Measurements from ENCODE around the gene ST6GALNAC1.

Gene ST6GALNAC1, protein sequence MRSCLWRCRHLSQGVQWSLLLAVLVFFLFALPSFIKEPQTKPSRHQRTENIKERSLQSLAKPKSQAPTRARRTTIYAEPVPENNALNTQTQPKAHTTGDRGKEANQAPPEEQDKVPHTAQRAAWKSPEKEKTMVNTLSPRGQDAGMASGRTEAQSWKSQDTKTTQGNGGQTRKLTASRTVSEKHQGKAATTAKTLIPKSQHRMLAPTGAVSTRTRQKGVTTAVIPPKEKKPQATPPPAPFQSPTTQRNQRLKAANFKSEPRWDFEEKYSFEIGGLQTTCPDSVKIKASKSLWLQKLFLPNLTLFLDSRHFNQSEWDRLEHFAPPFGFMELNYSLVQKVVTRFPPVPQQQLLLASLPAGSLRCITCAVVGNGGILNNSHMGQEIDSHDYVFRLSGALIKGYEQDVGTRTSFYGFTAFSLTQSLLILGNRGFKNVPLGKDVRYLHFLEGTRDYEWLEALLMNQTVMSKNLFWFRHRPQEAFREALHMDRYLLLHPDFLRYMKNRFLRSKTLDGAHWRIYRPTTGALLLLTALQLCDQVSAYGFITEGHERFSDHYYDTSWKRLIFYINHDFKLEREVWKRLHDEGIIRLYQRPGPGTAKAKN

DNA sequence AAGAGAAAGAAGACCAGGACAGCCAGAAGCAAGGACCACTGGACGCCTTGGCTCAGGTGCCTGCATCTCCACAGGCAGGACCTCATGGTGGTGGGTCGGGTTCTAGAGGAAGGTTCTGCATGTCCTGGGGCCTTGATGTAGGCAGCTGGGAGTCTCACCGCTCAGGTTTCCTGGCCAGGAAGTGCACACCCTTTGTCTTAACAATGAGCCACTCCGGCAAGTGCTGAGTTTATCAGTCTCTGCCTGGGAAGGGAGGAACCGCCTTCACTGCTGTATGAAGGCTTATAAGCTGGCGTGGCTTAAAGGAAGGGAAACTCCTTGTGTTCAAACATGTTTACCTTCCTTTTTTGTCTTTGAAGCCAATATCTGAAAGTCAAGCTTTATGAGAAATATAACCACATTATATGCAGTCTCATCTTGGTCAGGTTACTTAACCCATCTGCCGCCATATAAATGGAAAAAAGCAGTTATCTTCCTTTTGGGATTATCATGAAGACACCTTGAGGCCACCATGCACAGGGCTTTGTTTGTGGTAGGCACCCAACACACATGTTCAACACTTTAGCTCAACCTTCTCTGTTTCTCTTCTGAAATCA, at the start of gene ST6GALNAC1:
Gene ST6GALNAC1, minus strand, starts transcription at position 205 of the 596 bp plus-strand sequence. Its CDS starts 119 bp downstream, at position 86.
- no peak for DNase-seq

DNA sequence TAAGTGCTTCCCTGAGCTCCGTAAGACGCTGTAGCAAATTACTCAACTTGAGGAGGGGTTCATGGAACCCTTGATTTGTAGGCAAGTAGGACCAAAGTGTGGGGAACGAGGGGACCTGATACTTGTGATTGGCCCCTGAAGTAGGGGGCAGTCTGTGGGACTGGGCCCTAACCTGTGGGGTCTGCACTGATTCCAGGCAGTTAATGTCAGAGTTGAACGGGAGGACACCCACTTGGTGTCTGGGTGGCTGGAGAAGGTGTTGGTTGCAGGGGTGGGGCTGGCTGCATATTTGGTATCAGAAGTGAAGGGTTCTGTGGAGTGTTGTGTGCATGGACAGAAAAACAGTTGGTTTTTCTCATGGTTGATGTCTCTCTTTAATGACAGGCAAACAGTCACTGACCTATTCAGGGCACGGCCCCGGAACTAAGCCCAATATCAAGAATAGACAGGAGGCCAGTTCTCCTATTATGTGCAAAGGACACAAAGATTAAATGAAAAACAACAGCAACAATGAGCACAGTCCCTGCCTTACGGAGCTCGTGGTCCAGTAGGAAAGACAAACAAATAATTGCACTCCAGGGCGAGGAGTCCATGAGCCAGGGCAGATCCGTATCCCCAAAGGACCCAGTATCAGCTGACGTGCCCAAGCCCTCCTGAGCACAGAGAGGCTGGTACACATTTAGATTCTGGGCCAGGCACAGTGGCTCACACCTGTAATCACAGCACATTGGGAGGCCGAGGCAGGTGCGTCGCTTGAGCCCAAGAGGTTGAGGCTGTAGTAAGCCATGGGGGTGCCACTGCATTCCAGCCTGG, 48.0 kb upstream of the ST6GALNAC1 start:
- no peak for DNase-seq

DNA sequence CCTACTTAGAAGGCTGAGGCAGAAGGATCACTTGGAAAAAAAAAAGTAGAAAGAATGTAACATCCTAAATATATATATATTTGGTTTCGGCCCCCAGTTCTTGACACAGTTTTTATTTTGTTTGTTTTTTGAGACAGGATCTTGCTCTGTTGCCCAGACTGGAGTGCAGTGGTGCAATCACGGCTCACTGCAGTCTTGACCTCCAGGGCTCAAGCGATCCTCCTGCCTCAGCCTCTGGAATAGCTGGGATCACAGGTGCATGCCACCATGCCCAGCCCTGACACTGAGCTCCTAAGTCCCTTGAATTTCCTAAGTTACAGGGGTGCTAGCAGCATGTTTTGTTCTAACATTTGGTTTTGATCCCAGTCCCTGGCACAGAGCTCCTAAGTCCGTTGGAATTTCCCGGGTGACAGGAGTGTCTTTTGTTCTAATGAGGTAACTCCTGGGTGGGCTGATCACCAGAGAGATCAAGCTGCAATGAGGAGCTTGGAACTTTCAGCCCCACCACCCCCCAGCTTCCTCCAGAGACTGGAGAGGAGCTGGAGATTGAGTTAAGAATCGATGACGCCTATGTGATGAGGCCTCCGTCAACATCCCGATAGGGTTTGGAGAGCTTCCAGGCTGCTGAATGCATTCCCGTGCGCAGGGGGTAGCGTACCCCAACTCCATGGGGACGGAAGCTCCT, 47.2 kb upstream of the ST6GALNAC1 start:
- DNase-seq, result no peak

DNA sequence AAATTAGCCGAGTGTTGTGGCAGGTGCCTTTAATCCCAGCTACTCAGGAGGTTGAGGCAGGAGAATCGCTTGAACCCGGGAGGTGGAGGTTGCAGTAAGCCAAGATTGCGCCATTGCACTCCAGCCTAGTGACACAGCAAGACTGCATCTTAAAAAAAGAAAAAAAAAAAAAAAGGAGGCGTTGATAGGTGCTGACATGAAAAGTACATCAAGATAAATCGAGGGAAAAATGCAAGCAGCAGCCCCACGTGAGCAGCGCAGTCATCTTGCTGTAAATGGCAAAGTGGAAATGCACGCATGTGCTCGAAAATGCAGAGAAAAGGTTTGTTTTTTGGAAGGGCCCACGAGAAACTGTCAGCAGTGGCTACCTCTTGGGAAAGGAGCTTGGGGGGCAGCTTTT, 46.3 kb upstream of the ST6GALNAC1 start:
- no peak for DNase-seq

DNA sequence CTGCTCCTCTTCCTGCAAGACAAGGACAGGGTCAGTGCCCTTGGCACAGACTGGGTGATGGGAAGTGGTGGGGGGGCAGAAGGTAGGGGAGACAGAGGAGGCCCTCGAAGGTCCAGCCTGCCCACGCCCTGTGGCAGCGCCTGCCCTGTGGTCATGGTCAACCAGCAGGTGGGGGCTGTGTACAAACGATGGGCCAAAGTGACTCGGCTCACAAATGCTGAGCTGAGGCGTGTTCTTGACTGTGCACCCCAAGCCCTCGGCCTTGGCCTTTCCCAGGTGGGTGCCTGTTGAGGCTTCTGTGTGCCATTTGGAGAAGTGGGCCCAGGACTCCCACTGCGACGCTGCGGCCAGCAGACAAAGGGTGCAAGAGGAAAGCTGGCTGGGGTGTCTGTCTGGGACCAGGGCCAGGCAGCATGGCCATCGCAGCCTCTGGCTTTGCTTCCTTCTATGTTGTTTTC, 44.6 kb upstream of the ST6GALNAC1 start:
- DNase-seq, result no peak

DNA sequence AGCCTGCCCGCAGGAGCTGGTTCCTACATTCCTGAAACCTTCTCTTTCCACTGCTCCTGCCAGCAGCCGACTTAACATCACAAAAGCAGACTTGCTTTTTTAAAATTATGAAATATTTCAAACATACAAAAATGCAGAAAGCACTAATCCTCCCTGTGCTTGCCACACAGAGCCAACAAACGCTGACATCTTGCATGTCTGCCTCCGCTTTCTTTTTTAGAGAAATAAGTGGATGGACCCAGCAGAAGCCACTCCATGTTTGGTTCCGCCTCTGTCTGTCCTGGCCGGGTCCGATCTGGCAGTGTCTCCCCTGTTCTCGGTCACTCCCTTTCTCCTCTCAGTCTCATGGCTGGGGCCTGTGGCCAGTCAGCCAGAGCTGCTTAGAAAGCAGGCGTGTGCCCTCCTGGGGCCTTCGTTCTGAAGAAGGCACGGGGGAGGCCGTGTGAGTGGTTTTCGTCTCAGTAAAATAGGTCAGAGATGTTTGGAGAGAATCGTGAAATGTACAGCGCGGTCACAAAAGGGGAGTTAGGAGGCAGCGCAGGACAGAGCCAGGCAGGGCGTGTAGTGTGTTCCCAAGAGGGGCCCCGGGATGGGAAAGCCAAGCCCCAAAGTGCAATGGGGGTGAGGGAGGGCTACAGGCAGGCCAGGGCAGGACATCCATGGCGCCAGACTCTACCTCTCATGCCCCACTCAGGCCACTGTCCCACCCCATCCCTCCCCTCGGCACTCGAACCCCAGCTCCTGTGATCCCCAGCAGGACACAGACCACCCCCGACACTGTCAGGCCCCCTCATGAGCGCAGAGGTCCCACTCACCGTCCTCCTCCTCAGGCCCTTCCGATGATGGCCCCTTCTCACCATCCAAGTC, 44.0 kb upstream of the ST6GALNAC1 start:
- no peak for DNase-seq

DNA sequence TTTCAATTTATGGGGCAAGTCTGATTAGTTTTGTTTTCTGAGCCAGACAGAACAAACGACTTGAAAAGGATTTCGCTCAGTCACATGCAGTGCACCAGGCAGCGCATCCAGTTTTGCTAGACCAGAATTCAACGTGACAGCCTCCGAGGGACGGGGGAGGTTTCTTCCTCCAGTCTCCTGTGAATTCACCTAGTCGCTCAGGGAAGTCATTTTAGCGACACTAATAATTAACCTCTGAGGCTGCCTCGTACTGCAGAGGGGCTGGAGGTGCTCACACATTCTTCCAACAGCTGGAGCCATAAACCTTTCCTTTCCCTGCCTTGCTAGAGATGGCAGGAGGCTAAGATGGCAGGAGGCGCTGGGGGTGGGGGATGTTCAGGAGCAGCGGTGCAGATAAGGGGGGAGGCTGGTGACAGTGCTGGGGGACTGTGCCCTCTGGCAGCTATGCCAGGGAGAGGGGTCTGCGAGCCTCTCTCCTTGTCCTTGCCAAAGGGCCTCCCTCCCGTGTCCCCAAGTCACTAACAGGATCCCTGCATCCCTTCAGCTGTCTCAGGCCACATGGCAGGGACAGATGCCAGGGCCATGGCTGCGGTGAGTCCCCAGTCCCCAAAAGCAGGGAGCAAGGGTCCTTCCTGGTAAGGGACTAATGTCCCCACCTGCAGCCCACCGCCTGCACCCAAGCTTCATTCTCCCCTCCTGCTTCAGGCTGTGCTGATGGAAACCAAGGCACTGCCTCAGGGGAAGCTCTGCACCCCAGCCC, 43.2 kb upstream of the ST6GALNAC1 start:
- no peak for DNase-seq

DNA sequence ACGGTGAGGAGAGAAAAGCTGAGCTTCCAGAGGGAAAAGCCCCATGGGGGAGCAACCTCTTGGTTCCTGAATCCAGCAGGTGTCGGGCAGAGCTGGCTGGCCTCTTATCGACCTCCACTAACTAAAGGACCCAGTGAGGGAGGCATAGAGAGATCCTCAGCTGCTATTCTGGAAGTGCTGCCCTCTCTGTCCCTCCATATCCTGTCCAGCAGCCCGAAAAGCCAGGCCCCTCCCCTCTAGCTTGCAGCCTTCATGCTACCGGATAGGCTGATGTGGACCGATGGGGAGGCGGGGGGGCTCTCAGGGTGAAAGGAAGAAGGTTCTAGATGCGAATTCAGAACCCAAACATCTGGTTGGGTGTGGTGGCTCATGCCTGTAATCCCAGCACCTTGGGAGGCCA, 42.3 kb upstream of the ST6GALNAC1 start:
- DNase-seq, result no peak

DNA sequence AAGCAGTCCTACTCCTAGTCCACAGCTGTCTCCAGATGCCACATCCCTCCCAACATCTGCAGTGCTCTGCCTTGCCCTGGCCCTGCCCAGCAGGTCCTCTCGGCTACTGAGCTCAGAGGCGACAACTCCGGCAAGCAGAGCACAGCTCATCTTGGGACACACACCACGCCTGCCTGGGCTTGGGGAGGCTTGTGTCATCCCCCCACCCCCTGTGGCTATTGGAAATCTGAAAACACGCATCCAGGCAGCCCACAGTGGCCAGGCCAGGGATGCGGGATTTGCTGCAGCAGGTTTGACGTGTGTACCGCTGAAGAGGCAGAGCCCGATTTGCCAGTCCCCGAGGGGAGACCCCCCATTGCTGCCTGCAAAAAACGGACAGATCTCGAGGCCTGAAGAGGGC, 41.8 kb upstream of the ST6GALNAC1 start:
- no peak for DNase-seq

DNA sequence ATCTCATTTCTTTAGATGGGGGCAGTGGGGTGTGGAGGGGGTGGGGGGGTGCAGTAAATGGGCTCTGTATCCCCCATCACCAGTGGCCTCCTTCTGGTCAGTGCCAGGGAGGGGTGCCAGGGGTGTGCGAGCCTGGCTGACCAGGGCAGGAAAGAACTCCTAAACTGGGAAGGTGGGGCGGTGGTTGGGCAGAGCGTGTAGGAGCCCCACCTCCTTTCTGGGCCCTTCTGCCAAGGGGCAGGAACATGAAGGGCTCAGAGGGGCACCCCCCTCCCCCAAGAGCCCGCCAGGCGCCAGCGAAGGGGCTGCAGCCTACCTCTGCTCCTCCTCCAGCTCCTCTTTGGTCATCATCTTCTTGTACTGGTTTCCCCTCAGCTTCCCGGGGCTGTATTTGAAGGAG, 41.2 kb upstream of the ST6GALNAC1 start:
- DNase-seq, result no peak

DNA sequence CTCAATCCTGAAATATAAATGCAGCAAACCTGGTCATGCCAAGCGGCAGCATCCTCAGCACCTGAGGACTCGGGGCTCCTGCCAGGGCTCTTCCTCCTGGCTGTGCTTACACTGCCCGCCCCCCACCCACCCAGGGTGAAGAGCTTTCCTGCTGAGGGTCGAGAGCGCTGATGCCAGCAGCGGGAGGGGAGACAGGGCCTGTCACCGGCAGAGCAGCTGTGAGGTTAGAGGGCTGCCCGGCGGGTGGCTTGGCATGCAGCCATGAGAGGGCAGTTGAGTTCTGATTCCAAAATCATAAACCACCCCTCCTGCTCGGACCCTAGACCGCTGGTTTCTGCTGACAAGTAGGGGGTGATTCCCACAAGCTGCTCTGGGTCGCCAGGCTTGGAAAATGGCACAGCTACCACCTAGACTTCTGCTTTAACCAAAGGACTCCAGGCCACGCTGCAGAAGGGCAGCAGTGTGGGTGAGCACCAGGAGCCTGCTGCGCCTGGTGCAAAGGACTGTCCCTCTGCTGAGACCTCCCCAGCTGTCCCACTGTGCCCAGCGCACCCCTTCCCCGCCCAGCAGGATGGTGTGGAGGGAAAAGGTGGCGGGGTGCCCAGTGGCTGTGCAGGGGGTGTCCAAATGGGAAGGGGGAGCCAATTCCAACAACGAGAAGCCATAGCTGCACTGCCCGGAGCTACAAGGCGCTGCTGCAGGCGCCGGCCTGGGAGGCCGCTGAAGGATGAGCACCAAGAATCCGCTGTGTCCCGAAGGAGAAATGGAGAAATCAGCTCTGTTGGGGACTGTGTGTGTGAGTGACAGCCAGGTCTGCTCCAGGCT, 40.6 kb upstream of the ST6GALNAC1 start:
- no peak for DNase-seq

DNA sequence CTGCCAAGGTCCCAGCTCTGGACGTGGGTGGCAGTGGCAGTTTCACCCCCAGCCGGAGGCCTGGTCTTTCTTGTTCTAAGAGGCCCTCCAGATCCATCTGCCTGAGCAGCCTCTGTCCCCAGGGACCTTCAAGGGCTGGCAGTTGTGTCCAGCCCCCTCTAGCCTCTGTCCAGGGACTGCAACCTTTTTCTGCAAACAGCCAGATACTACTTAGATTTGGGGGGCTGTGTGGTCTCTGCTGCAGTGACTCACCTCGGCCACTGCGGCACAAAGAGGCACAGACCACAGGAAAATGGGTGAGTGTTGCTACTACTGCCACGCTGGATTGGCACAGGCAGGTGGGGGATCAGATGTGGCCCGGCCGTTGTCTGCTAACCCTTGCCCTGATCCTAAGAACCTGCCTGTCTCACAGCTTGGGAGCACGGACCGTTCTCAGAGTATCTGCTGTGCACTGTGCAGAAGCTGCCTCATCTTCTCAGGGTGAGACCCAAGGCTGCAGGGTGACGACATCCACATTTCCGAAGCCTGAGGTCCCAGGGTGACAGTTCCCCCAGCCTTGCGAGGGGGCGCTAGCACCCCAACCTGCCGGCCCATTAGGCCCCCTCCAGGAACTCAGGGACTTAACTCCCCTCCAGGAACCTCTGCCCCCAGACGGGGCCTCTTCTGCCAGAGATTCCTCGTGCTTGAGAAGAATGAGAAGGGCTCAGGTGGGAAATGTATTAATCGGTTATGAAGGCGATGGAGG, 39.6 kb upstream of the ST6GALNAC1 start:
- DNase-seq, result no peak

DNA sequence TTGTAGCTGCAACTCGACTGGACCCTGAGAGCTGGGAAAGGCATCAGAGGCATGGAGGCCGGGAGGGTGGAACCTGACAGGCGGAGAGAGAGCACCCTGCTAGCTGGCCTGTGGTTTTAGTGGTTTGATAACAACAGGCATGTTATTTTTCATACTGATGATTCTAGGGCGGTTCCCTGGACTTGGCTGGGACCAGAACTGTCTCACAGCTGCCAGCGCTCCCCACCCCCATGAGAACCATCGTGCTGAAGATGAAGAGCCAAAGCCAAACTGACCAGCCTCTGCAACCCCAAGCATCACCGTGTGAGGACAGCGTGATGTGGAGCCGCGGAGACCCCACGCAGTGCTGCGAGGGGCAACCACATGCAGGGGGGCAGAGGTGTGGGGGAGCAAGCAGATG, 38.7 kb upstream of the ST6GALNAC1 start:
- no peak for DNase-seq

DNA sequence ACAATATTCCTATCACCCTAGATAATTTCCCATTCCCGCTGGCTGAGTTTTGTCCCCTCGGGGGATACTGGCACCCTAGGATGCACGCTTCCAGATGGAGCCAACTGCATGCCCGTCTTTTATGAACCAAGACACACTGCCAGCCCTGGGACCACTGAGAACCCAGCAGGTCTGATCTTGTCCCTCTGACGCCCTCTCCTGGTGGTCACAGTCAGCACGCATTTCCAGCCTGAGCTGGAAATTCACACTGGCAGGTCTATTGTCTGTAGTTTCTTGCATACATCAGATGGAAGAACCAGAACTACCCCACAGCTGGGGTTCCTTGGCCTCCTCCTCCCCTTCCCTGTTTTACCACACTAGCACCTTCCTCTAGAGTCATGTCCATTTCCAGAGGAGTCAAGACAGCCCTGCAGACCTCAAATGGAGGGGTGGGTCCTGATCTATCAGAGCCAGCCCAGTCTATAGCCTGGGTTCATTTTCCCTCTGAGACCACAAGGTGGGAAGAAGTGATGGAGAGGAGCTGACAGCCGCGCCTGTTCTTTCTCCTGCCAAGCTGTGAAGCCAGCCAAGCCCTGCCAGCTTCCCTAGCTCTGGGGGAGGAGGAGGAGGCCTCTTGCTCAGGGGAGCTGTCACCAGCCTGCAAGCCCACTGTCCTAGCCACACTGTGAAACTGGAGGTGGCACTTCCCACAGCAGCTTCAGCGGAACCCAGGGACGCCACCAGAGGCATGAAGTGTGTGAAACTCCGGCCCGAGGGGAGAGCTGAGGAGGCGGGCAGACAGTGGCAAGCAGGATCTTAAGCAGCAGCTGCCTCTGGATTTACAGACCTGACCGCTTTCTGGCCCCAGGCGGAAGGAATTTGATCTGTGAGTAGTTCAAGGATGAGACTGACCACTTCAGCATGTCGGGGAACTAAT, 37.9 kb upstream of the ST6GALNAC1 start:
- DNase-seq, result peak in 1 of 2 experiments; percentile 44

DNA sequence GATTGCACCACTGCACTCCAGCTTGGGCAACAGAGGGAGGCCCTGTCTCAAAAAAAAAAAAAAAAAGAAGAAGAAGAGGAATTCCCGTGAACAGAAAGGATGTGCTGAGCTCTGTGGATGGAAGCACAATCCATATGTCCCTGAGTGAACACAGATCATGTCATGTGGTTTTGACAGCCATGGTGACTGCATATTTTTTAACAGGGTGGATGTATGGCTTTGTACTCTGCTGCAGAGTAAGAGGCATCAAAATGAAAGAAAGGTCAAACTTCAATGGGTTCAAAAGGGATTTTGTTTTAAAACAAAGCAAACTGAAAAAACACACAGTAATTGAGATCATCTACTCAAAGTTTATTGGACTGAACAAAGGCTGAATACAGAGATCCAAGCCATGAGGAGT, 35.7 kb upstream of the ST6GALNAC1 start:
- no peak for DNase-seq

DNA sequence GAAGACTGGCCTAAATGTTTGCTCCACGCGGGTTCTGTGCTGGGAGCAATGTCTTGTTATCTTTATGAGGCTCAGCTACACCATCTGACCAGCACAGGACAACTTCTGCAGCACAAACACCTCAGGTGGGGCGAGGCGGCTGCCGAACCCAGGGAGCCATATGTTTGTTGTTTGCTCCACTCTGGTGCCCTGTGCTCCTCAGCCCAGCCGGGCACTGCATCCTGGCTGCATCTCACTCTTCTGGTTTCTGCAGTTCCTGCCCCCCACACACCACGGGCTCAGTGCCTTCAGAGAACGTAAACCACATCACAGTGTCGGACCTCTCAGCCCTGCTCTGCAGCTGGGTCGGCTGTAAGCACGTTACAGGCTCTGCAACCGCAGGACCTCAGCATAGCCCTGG, 34.8 kb upstream of the ST6GALNAC1 start:
- DNase-seq, result no peak

DNA sequence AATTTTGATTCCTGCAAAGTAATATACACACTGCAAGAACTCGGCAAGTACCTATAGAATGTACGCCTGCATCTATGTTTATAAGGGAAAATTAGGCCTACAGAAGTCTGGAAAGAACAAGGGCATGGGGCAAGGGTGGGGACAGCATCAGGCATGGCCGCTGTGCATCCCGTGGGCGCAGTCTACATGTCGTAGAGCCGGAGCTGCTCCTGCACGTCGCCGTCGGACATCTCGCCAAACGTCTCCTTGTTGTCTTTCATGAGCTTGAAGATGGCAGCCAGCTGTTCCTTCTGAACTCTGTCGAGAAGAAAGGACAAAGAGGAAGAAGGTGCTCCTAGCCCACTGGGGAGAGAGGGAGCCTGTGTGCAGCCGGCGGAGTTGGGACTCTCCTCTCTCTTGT, 33.8 kb upstream of the ST6GALNAC1 start:
- DNase-seq, result no peak

DNA sequence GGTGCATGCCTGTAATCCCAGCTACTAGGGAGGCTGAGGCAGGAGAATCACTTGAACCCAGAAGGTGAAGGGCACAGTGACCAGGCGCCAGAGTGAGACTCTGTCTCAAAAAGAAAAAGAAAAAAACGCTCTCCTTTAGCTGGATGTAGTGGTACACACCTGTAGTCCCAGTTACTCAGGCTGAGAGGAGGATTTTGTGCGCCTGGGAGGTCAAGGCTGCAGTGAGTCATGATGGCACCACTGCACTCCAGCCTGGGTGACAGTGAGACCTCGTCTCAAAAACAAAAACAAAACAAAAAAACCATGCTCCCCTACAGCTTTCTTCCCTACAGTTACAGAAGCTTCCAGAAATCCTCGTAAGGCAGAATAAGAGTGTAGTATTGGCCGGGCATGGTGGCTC, 33.1 kb upstream of the ST6GALNAC1 start:
- no peak for DNase-seq

Measured in NCI-H187 (cell line).